Activated CD8-positive, alpha-beta memory T cell treated with anti-CD3 and anti-CD28 coated beads for 24 hours (primary cell): ENCODE measurements around the gene PLXNA3.

Experiments
- DNase-seq: peaks from one replicate; pipeline ENCODE4 v3.0.0-alpha.2; 2020

PLXNA3 gene

GRCh38 chrX:154458116-154458953 lies at the start of gene PLXNA3:
Gene PLXNA3 (plus strand): TSS chrX:154458281. CDS start chrX:154460184, 1,903 bp downstream.
- DNase-seq, result peak; percentile 84

GRCh38 chrX:154408659-154409221 lies 49.3 kb upstream of the PLXNA3 start:
- DNase-seq, result no peak

- DNase-seq, result peak; percentile 67
These were observed 48.7 kb upstream of the PLXNA3 start, which contains the start of gene DNASE1L1 for GRCh38 chrX:154409222-154409871. Gene DNASE1L1 (minus strand): TSS chrX:154409254. CDS start chrX:154405568, 3,686 bp downstream.

- DNase-seq, result peak; percentile 82
These were observed 46.1 kb upstream of the PLXNA3 start for GRCh38 chrX:154411981-154412340.

- peak; percentile 63 for DNase-seq
These were observed 45.6 kb upstream of the PLXNA3 start for GRCh38 chrX:154412468-154412867.

- no peak for DNase-seq
These were observed 44.9 kb upstream of the PLXNA3 start for GRCh38 chrX:154413142-154413541.

- DNase-seq, result no peak
These were observed 40.9 kb upstream of the PLXNA3 start for GRCh38 chrX:154417157-154417556.

GRCh38 chrX:154419189-154419588 lies 38.9 kb upstream of the PLXNA3 start:
- DNase-seq, result no peak

GRCh38 chrX:154419688-154420401 lies 38.2 kb upstream of the PLXNA3 start:
- no peak for DNase-seq

GRCh38 chrX:154420402-154420756 lies 37.7 kb upstream of the PLXNA3 start:
- no peak for DNase-seq

GRCh38 chrX:154426916-154427770 lies 30.9 kb upstream of the PLXNA3 start:
- DNase-seq, result no peak

GRCh38 chrX:154428176-154429171 lies 29.6 kb upstream of the PLXNA3 start, which contains the start of gene ATP6AP1:
Gene ATP6AP1 (plus strand): TSS chrX:154428677. CDS start chrX:154428693, 16 bp downstream.
- peak; percentile 89 for DNase-seq

- no peak for DNase-seq
These were observed 28.4 kb upstream of the PLXNA3 start for GRCh38 chrX:154429711-154430110.

- DNase-seq, result no peak
These were observed 27.6 kb upstream of the PLXNA3 start for GRCh38 chrX:154430479-154430878.

- no peak for DNase-seq
These were observed 27.2 kb upstream of the PLXNA3 start for GRCh38 chrX:154430916-154431315.

GRCh38 chrX:154431341-154431740 lies 26.7 kb upstream of the PLXNA3 start:
- no peak for DNase-seq

- no peak for DNase-seq
These were observed 25.9 kb upstream of the PLXNA3 start for GRCh38 chrX:154432210-154432609.

- DNase-seq, result no peak
These were observed 24.5 kb upstream of the PLXNA3 start for GRCh38 chrX:154433605-154434004.

- DNase-seq, result no peak
These were observed 23.5 kb upstream of the PLXNA3 start for GRCh38 chrX:154434394-154435168.

GRCh38 chrX:154435171-154435733 lies 22.8 kb upstream of the PLXNA3 start:
- DNase-seq, result no peak
